HEK293T (cell line): ENCODE data around the gene TCEAL1.
"Not testable (repeated sequence)": the region's sequence is repeated elsewhere in the genome, so short reads cannot be mapped to it uniquely, and the experiment has no call there.

Experiments used
- SP1 ChIP-seq: fragments of 450-650 bp; IDR thresholded peaks from 2 replicates; pipeline ENCODE4 v1.6.1; 2017
- ZNF384 ChIP-seq: fragments of 450-650 bp; IDR thresholded peaks from 2 replicates; pipeline ENCODE4 v1.6.1; 2016

- not testable (repeated sequence) for TF ChIP-seq ZNF384, SP1
These were observed 26.6 kb downstream of the TCEAL1 start for GRCh38 chrX:103655230-103656000.
